Smooth muscle cell (in vitro differentiated cells): ENCODE measurements around the gene EHD2. TPM values are rescaled to one million over a fixed set of nuclear protein-coding genes. Genes with fewer than 3 reads are reported as not detected.
"Not testable (repeated sequence)": the region's sequence is repeated elsewhere in the genome, so short reads cannot be mapped to it uniquely, and the experiment has no call there.

Experiments
- DNase-seq: peaks from one replicate; lab custom pipeline; 2025; ENCODE audit not compliant: unreplicated experiment; lab: John Stamatoyannopoulos, UW
- H2AFZ ChIP-seq: fragments of 200-600 bp; sonication (generic); 2 replicates; pipeline ENCODE4 v1.6.0; 2016; ENCODE audit warnings: antibody characterized with exemption, low read depth, mild to moderate bottlenecking
- H3F3A ChIP-seq: fragments of 200-600 bp; sonication (generic); 2 replicates; pipeline ENCODE4 v1.6.0; 2017; ENCODE audit warnings: antibody characterized with exemption, low read depth
- H3K27ac ChIP-seq: fragments of 200-600 bp; sonication (generic); 2 replicates; pipeline ENCODE4 v1.5.1; 2016; ENCODE audit warnings: low read depth, mild to moderate bottlenecking
- H3K27me3 ChIP-seq: fragments of 200-600 bp; sonication (generic); 2 replicates; pipeline ENCODE4 v1.6.1; 2016; ENCODE audit warnings: low read depth, mild to moderate bottlenecking
- H3K36me3 ChIP-seq: fragments of 200-600 bp; sonication (generic); 2 replicates; pipeline ENCODE4 v1.5.1; 2016; ENCODE audit warnings: low read depth
- H3K4me1 ChIP-seq: fragments of 200-600 bp; sonication (generic); 2 replicates; pipeline ENCODE4 v1.5.1; 2016; ENCODE audit warnings: low read depth
- H3K4me2 ChIP-seq: fragments of 200-600 bp; sonication (generic); 2 replicates; pipeline ENCODE4 v1.6.0; 2016; ENCODE audit warnings: mild to moderate bottlenecking
- H3K4me3 ChIP-seq: fragments of 200-600 bp; sonication (generic); 2 replicates; pipeline ENCODE4 v1.5.1; 2016; ENCODE audit warnings: mild to moderate bottlenecking
- H3K79me2 ChIP-seq: fragments of 200-600 bp; sonication (generic); 2 replicates; pipeline ENCODE4 v1.6.0; 2016; ENCODE audit warnings: low read depth, mild to moderate bottlenecking
- H3K9ac ChIP-seq: fragments of 200-600 bp; sonication (generic); 2 replicates; pipeline ENCODE4 v1.6.0; 2016; ENCODE audit warnings: low read depth
- H3K9me3 ChIP-seq: fragments of 200-600 bp; sonication (generic); replicated peaks from 2 replicates; pipeline ENCODE4 v1.5.1; 2016; ENCODE audit warnings: low read depth
- H4K20me1 ChIP-seq: fragments of 200-600 bp; sonication (generic); 2 replicates; pipeline ENCODE4 v1.6.0; 2016; ENCODE audit warnings: low read depth
- WGBS: methylation state at CpG from one replicate; pipeline ENCODE4 v1.1.7; 2016; ENCODE audit warnings: low lambda C conversion rate; 5-methylcytosine and 5-hydroxymethylcytosine counted together
- polyA plus RNA-seq: library from polyadenylated mRNA; unstranded; fragments of >200 nt; fragmentation: Nextera tagmentation; extraction: Ambion mirVana; gene quantifications from 2 replicates; pipeline ENCODE4 v1.2.1, GENCODE V29; 2016
- total RNA-seq: library from RNA; depleted of rRNA; stranded (reverse); fragments of >200 nt; gene quantifications from 2 replicates; pipeline ENCODE4 v1.2.3, GENCODE V29; 2014
- TF ChIP-seq, protein P1 (sequence below): fragments of 200-600 bp; sonication (generic); IDR thresholded peaks from 2 replicates; pipeline ENCODE4 v1.5.1; 2017; ENCODE audit warnings: borderline replicate concordance, mild to moderate bottlenecking, antibody characterized with exemption; ENCODE audit not compliant: insufficient read depth, poor library complexity, severe bottlenecking

The EHD2 gene, protein sequence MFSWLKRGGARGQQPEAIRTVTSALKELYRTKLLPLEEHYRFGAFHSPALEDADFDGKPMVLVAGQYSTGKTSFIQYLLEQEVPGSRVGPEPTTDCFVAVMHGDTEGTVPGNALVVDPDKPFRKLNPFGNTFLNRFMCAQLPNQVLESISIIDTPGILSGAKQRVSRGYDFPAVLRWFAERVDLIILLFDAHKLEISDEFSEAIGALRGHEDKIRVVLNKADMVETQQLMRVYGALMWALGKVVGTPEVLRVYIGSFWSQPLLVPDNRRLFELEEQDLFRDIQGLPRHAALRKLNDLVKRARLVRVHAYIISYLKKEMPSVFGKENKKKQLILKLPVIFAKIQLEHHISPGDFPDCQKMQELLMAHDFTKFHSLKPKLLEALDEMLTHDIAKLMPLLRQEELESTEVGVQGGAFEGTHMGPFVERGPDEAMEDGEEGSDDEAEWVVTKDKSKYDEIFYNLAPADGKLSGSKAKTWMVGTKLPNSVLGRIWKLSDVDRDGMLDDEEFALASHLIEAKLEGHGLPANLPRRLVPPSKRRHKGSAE
- total RNA-seq: 44.3 and 65.6 TPM in 2 replicates
- 200 TPM in 2 replicates for polyA plus RNA-seq

DNA sequence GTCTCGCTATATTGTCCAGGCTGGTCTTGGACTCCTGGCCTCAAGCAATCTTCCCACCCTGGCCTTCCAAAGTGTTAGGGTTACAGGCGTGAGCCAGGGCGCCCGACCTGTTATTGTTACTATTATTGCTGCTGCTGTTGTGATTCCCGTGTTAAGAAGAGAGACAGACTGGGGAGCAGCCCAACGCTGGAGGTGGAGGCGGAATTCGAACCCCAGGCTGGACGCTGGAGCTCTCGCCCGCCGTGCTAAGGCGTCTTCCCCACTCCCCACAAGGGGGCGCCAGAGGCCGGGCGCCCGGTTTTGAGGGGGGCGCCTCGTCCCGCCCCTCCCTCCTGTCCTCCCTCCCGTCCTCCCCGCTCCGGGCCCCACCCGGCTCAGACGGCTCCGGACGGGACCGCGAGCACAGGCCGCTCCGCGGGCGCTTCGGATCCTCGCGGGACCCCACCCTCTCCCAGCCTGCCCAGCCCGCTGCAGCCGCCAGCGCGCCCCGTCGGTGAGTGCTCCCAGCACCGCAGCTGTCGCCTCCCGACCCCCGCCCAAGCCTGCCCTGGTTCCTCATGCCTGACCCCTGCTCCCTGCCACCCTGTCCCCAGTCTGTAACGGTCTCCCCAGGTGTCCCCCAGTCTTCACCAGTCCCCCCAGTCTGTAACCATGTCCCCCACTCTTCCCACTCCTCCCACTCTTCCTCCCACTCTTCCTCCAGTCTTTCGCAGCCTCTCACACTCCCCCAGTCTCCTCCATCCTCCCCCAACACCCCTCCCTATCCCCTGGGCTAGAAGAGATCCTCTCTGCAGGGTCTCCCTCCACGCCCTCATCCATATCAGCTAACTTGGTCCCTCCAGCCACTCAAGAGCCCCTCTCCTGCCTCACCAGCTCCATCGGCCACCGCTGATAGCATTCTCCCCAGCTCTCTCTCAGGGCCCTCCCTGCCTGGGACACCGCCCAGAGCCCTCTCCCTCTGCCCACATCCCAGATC, at the start of gene EHD2:
Gene EHD2 (plus strand): TSS at position 377 of the 976 bp plus-strand sequence. CDS start 3,191 bp downstream, outside the sequence.
- peaks cover 51% of the 10 kb centered on the region for H3K79me2 ChIP-seq
- peak within 1 kb of the TSS; percentile 14 for H2AFZ ChIP-seq
- TF ChIP-seq, protein P1, sequence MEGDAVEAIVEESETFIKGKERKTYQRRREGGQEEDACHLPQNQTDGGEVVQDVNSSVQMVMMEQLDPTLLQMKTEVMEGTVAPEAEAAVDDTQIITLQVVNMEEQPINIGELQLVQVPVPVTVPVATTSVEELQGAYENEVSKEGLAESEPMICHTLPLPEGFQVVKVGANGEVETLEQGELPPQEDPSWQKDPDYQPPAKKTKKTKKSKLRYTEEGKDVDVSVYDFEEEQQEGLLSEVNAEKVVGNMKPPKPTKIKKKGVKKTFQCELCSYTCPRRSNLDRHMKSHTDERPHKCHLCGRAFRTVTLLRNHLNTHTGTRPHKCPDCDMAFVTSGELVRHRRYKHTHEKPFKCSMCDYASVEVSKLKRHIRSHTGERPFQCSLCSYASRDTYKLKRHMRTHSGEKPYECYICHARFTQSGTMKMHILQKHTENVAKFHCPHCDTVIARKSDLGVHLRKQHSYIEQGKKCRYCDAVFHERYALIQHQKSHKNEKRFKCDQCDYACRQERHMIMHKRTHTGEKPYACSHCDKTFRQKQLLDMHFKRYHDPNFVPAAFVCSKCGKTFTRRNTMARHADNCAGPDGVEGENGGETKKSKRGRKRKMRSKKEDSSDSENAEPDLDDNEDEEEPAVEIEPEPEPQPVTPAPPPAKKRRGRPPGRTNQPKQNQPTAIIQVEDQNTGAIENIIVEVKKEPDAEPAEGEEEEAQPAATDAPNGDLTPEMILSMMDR: peak; percentile 96
- no peaks in the 10 kb centered on the region for H3K27me3 ChIP-seq
- WGBS: 15% methylated on average over 22 of the region's 52 CpGs
- H3K9me3 ChIP-seq: no peaks in the 10 kb centered on the region
- peaks cover 33% of the 10 kb centered on the region for H4K20me1 ChIP-seq
- peak within 1 kb of the TSS; percentile 79 for H3K9ac ChIP-seq
- no peaks in the 10 kb centered on the region for H3K4me1 ChIP-seq
- peak within 1 kb of the TSS; percentile 91 for H3K4me2 ChIP-seq
- peak within 1 kb of the TSS; percentile 33 for H3K27ac ChIP-seq
- peaks cover 15% of the 10 kb centered on the region for H3F3A ChIP-seq
- H3K36me3 ChIP-seq: no peaks in the 10 kb centered on the region
- peak within 1 kb of the TSS; percentile 86 for H3K4me3 ChIP-seq
- DNase-seq: peak; percentile 37

DNA sequence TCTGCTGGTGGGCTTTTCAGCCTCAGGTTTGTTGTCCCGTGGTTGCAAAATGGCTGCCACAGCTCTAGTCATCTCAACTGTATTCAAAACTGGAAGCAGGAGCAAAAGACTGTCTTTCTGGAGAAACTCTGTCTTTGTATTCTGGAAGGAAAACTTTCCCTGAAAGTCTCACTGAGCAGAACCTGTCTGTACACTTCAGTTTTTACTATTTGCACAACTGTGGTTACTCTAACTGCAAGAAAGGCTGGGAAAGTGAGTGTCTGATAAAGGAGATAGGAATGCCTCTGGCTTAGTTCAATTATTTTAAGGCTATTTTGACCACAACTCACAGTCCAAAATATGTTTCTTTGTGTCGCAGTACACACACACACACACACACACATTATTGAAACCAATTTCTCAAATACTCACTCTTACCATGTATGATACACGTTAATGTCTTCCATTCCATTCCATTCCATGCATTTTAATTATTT, 49.7 kb upstream of the EHD2 start:
- no peaks in the 10 kb centered on the region for H3K27me3 ChIP-seq
- H3K36me3 ChIP-seq: no peaks in the 10 kb centered on the region
- no peak for DNase-seq
- TF ChIP-seq, protein P1: no peak
- peaks cover 60% of the 10 kb centered on the region for H3K79me2 ChIP-seq
- H3K4me2 ChIP-seq: peak overlapping the region; percentile 53
- peaks cover 17% of the 10 kb centered on the region for H3F3A ChIP-seq
- H3K27ac ChIP-seq: peak overlapping the region; percentile 92
- no peak overlapping the region for H2AFZ ChIP-seq
- H3K9me3 ChIP-seq: no peaks in the 10 kb centered on the region
- peaks cover 5% of the 10 kb centered on the region for H3K4me1 ChIP-seq
- peaks cover 100% of the 10 kb centered on the region for H4K20me1 ChIP-seq
- peak overlapping the region; percentile 56 for H3K9ac ChIP-seq
- 37% methylated on average over 3 of the region's 3 CpGs for WGBS
- H3K4me3 ChIP-seq: no peak overlapping the region

DNA sequence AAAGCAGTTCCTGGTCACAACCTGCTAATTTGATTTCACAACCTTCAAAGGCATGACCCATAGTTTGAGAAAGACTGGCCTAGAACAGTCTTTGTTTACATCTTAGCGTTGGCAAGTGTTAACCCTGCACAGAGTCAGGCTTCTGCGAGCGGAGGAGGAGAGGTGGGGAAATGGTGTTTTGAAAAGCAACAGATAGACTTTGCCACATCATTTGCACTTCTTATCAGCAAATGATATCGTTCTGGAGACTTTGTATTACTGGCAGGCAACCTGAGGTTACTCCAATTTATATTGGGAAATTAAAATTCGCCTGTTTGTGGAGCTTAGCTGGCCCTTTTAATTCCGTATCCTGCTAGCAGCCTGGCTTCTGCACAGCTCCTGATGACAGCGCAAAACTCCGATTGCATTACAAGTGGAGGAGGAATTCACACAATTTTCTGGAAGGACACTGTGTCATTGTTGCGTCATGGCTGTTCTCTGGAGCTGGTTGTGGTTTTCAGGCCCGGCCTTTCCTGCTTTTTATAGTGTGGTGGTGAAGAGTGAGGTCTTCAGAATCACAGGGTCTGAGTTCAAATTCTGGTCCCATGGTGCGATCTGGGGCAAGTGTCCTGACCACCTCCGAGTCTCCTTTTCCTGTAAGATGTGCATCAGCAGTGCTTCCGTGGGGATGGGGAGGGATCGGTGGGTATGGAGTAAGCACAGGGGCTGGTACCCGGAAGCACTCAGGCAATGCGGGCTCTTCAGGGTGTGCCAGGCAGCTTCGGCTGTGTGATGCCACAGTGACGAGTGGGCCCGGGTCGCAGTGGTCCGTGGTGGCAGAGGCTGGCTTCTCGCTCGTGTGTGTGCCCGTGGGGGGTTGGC, 49.1 kb upstream of the EHD2 start:
- H3K79me2 ChIP-seq: peaks cover 60% of the 10 kb centered on the region
- peaks cover 5% of the 10 kb centered on the region for H3K4me1 ChIP-seq
- H3K9ac ChIP-seq: peak overlapping the region; percentile 56
- peak overlapping the region; percentile 53 for H3K4me2 ChIP-seq
- H3F3A ChIP-seq: peaks cover 17% of the 10 kb centered on the region
- no peaks in the 10 kb centered on the region for H3K9me3 ChIP-seq
- H3K36me3 ChIP-seq: no peaks in the 10 kb centered on the region
- no peak overlapping the region for H2AFZ ChIP-seq
- peak overlapping the region; percentile 92 for H3K27ac ChIP-seq
- WGBS: 55% methylated on average over 24 of the region's 24 CpGs
- TF ChIP-seq, protein P1: no peak
- peaks cover 100% of the 10 kb centered on the region for H4K20me1 ChIP-seq
- no peaks in the 10 kb centered on the region for H3K27me3 ChIP-seq
- peak; percentile 11 for DNase-seq
- H3K4me3 ChIP-seq: no peak overlapping the region

DNA sequence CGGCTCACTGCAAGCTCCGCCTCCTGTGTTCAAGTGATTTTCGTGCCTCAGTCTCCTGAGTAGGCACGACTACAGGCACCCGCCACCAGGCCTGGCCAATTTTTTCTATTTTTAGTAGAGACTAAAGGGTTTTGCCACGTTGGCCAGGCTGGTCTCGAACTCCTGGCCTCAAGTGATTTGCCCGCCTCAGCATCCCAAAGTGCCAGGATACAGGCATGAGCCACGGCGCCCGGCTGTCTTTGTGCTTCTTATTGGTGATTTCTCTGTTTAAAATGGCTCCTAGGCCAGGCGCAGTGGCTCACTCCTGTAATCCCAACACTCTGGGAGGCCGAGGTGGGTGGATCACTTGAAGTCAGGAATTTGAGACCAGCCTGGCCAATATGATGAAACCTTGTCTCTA, 44.7 kb upstream of the EHD2 start:
- Histone ChIP-seq H3K79me2 (peaks cover 60% of the 10 kb centered on the region), H4K20me1 (peaks cover 100% of the 10 kb centered on the region)
- DNase-seq, H3K4me3 ChIP-seq, H3K9me3 ChIP-seq, H3K27ac ChIP-seq, H3K36me3 ChIP-seq, H2AFZ ChIP-seq, H3K4me2 ChIP-seq, H3F3A ChIP-seq, H3K27me3 ChIP-seq, H3K4me1 ChIP-seq, H3K9ac ChIP-seq: not testable (repeated sequence)
- WGBS: 94% methylated on average over 13 of the region's 13 CpGs
